Measurements from ENCODE around the gene ARIH1.

Gene ARIH1

GRCh38 chr15:72488558-72488957 lies 14.4 kb downstream of the ARIH1 start:
- no peak for DNase-seq

GRCh38 chr15:72489943-72490554 lies 15.9 kb downstream of the ARIH1 start:
- DNase-seq: no peak

GRCh38 chr15:72491768-72492167 lies 17.6 kb downstream of the ARIH1 start:
- no peak for DNase-seq

GRCh38 chr15:72492733-72493132 lies 18.6 kb downstream of the ARIH1 start:
- no peak for DNase-seq

GRCh38 chr15:72493220-72493619 lies 19.1 kb downstream of the ARIH1 start:
- no peak for DNase-seq

GRCh38 chr15:72495007-72495406 lies 20.9 kb downstream of the ARIH1 start:
- no peak for DNase-seq

GRCh38 chr15:72496783-72497182 lies 22.7 kb downstream of the ARIH1 start:
- DNase-seq: no peak

GRCh38 chr15:72497402-72497801 lies 23.3 kb downstream of the ARIH1 start:
- DNase-seq: no peak

GRCh38 chr15:72502220-72502809 lies 28.2 kb downstream of the ARIH1 start:
- no peak for DNase-seq

GRCh38 chr15:72503147-72503546 lies 29.0 kb downstream of the ARIH1 start:
- DNase-seq: no peak

- DNase-seq: no peak
Measured at GRCh38 chr15:72507402-72508092, 33.4 kb downstream of the ARIH1 start.

GRCh38 chr15:72509484-72509883 lies 35.4 kb downstream of the ARIH1 start:
- no peak for DNase-seq

GRCh38 chr15:72511536-72511935 lies 37.4 kb downstream of the ARIH1 start:
- no peak for DNase-seq

GRCh38 chr15:72515591-72516389 lies 41.7 kb downstream of the ARIH1 start:
- no peak for DNase-seq

GRCh38 chr15:72516777-72517176 lies 42.6 kb downstream of the ARIH1 start:
- no peak for DNase-seq

GRCh38 chr15:72521682-72522081 lies 47.6 kb downstream of the ARIH1 start:
- no peak for DNase-seq

GRCh38 chr15:72532991-72533601 lies 59.0 kb downstream of the ARIH1 start:
- peak; percentile 14 to 16 for DNase-seq

GRCh38 chr15:72534523-72534922 lies 60.4 kb downstream of the ARIH1 start:
- peak; percentile 12 to 26 for DNase-seq

GRCh38 chr15:72535911-72536310 lies 61.8 kb downstream of the ARIH1 start:
- DNase-seq: no peak

GRCh38 chr15:72536506-72536905 lies 62.4 kb downstream of the ARIH1 start:
- DNase-seq: no peak

GRCh38 chr15:72538931-72539330 lies 64.8 kb downstream of the ARIH1 start:
- no peak for DNase-seq

- DNase-seq: no peak
Measured at GRCh38 chr15:72540606-72541237, 66.6 kb downstream of the ARIH1 start.

GRCh38 chr15:72541674-72542073 lies 67.5 kb downstream of the ARIH1 start:
- DNase-seq: no peak
